ENCODE results near the gene ZNF224.

The ZNF224 gene

GRCh38 chr19:44093931-44094765 lies at the start of gene ZNF224:
Gene ZNF224 (plus strand): TSS chr19:44094361. CDS start chr19:44097874, 3,513 bp downstream.
- Histone ChIP-seq H3K9ac (ENCODE audit: low read length) (peak within 1 kb of the TSS; percentile 74), H3K36me3 (ENCODE audit: control insufficient read depth, insufficient read depth, low read length) (peaks cover 18% of the 10 kb centered on the region), H3K27me3 (ENCODE audit: control insufficient read depth, insufficient read depth, low read length) (no peaks in the 10 kb centered on the region), H3K27ac (ENCODE audit: low read depth, low read length) (no peak within 1 kb of the TSS), H3K4me1 (ENCODE audit: control insufficient read depth, insufficient read depth, low read length) (no peaks in the 10 kb centered on the region), H3K9me3 (ENCODE audit: control insufficient read depth, insufficient read depth, low read depth, low read length) (no peaks in the 10 kb centered on the region), H3K4me3 (ENCODE audit: low read depth, low read length) (peak within 1 kb of the TSS; percentile 89)

- Histone ChIP-seq H3K9me3 (ENCODE audit: control insufficient read depth, insufficient read depth, low read depth, low read length) (no peaks in the 10 kb centered on the region), H3K9ac (ENCODE audit: low read length) (no peak overlapping the region), H3K27me3 (ENCODE audit: control insufficient read depth, insufficient read depth, low read length) (no peaks in the 10 kb centered on the region), H3K27ac (ENCODE audit: low read depth, low read length) (no peak overlapping the region), H3K36me3 (ENCODE audit: control insufficient read depth, insufficient read depth, low read length) (peaks cover 6% of the 10 kb centered on the region; the same call in 1 of the 2 replicates), H3K4me3 (ENCODE audit: low read depth, low read length) (peak overlapping the region; percentile 91), H3K4me1 (ENCODE audit: control insufficient read depth, insufficient read depth, low read length) (peaks cover 5% of the 10 kb centered on the region)
Observed at GRCh38 chr19:44050740-44051649, 43.2 kb upstream of the ZNF224 start.

GRCh38 chr19:44051650-44052402 lies 42.3 kb upstream of the ZNF224 start, which contains the start of gene ZNF223:
Gene ZNF223 (plus strand): TSS chr19:44052036. CDS start chr19:44055177, 3,141 bp downstream.
- Histone ChIP-seq H3K27ac (ENCODE audit: low read depth, low read length) (no peak within 1 kb of the TSS), H3K9ac (ENCODE audit: low read length) (peak within 1 kb of the TSS; percentile 76), H3K4me3 (ENCODE audit: low read depth, low read length) (peak within 1 kb of the TSS; percentile 91), H3K9me3 (ENCODE audit: control insufficient read depth, insufficient read depth, low read depth, low read length) (no peaks in the 10 kb centered on the region), H3K36me3 (ENCODE audit: control insufficient read depth, insufficient read depth, low read length) (peaks cover 9% of the 10 kb centered on the region; the same call in 1 of the 2 replicates), H3K27me3 (ENCODE audit: control insufficient read depth, insufficient read depth, low read length) (no peaks in the 10 kb centered on the region), H3K4me1 (ENCODE audit: control insufficient read depth, insufficient read depth, low read length) (peaks cover 5% of the 10 kb centered on the region)

GRCh38 chr19:44055870-44056269 lies 38.3 kb upstream of the ZNF224 start:
- H3K27me3 ChIP-seq (ENCODE audit: control insufficient read depth, insufficient read depth, low read length): no peaks in the 10 kb centered on the region
- no peaks in the 10 kb centered on the region for H3K9me3 ChIP-seq (ENCODE audit: control insufficient read depth, insufficient read depth, low read depth, low read length)
- no peak overlapping the region for H3K27ac ChIP-seq (ENCODE audit: low read depth, low read length)
- H3K4me3 ChIP-seq (ENCODE audit: low read depth, low read length): no peak overlapping the region
- no peak overlapping the region for H3K9ac ChIP-seq (ENCODE audit: low read length)
- peaks cover 5% of the 10 kb centered on the region for H3K4me1 ChIP-seq (ENCODE audit: control insufficient read depth, insufficient read depth, low read length)
- peaks cover 40% of the 10 kb centered on the region for H3K36me3 ChIP-seq (ENCODE audit: control insufficient read depth, insufficient read depth, low read length)

GRCh38 chr19:44059229-44059628 lies 34.9 kb upstream of the ZNF224 start:
- Histone ChIP-seq H3K4me1 (ENCODE audit: control insufficient read depth, insufficient read depth, low read length) (no peaks in the 10 kb centered on the region), H3K36me3 (ENCODE audit: control insufficient read depth, insufficient read depth, low read length) (peaks cover 70% of the 10 kb centered on the region), H3K9me3 (ENCODE audit: control insufficient read depth, insufficient read depth, low read depth, low read length) (no peaks in the 10 kb centered on the region), H3K27me3 (ENCODE audit: control insufficient read depth, insufficient read depth, low read length) (no peaks in the 10 kb centered on the region), H3K27ac (ENCODE audit: low read depth, low read length) (no peak overlapping the region), H3K9ac (ENCODE audit: low read length) (no peak overlapping the region), H3K4me3 (ENCODE audit: low read depth, low read length) (no peak overlapping the region)

- Histone ChIP-seq H3K27me3 (ENCODE audit: control insufficient read depth, insufficient read depth, low read length) (no peaks in the 10 kb centered on the region), H3K27ac (ENCODE audit: low read depth, low read length) (no peak overlapping the region), H3K9ac (ENCODE audit: low read length) (no peak overlapping the region), H3K4me3 (ENCODE audit: low read depth, low read length) (no peak overlapping the region), H3K4me1 (ENCODE audit: control insufficient read depth, insufficient read depth, low read length) (no peaks in the 10 kb centered on the region), H3K36me3 (ENCODE audit: control insufficient read depth, insufficient read depth, low read length) (peaks cover 77% of the 10 kb centered on the region), H3K9me3 (ENCODE audit: control insufficient read depth, insufficient read depth, low read depth, low read length) (peaks cover 5% of the 10 kb centered on the region)
Observed at GRCh38 chr19:44061038-44061437, 33.1 kb upstream of the ZNF224 start.

- no peak overlapping the region for H3K27ac ChIP-seq (ENCODE audit: low read depth, low read length)
- H3K9ac ChIP-seq (ENCODE audit: low read length): no peak overlapping the region
- peaks cover 3% of the 10 kb centered on the region; the same call in 1 of the 2 replicates for H3K4me1 ChIP-seq (ENCODE audit: control insufficient read depth, insufficient read depth, low read length)
- H3K9me3 ChIP-seq (ENCODE audit: control insufficient read depth, insufficient read depth, low read depth, low read length): peaks cover 20% of the 10 kb centered on the region
- peaks cover 63% of the 10 kb centered on the region for H3K36me3 ChIP-seq (ENCODE audit: control insufficient read depth, insufficient read depth, low read length)
- H3K27me3 ChIP-seq (ENCODE audit: control insufficient read depth, insufficient read depth, low read length): no peaks in the 10 kb centered on the region
- no peak overlapping the region for H3K4me3 ChIP-seq (ENCODE audit: low read depth, low read length)
Observed at GRCh38 chr19:44066305-44066704, 27.9 kb upstream of the ZNF224 start.

GRCh38 chr19:44069415-44069814 lies 24.7 kb upstream of the ZNF224 start:
- peaks cover 6% of the 10 kb centered on the region for H3K27me3 ChIP-seq (ENCODE audit: control insufficient read depth, insufficient read depth, low read length)
- no peak overlapping the region for H3K4me3 ChIP-seq (ENCODE audit: low read depth, low read length)
- no peak overlapping the region for H3K9ac ChIP-seq (ENCODE audit: low read length)
- H3K9me3 ChIP-seq (ENCODE audit: control insufficient read depth, insufficient read depth, low read depth, low read length): peaks cover 20% of the 10 kb centered on the region
- H3K27ac ChIP-seq (ENCODE audit: low read depth, low read length): no peak overlapping the region
- peaks cover 11% of the 10 kb centered on the region for H3K4me1 ChIP-seq (ENCODE audit: control insufficient read depth, insufficient read depth, low read length)
- H3K36me3 ChIP-seq (ENCODE audit: control insufficient read depth, insufficient read depth, low read length): peaks cover 35% of the 10 kb centered on the region

GRCh38 chr19:44071824-44072542 lies 22.2 kb upstream of the ZNF224 start, which contains the start of gene ZNF284:
Gene ZNF284 (plus strand): TSS chr19:44072159. CDS start chr19:44076390, 4,231 bp downstream.
- peak within 1 kb of the TSS; percentile 83 for H3K4me3 ChIP-seq (ENCODE audit: low read depth, low read length)
- peaks cover 6% of the 10 kb centered on the region for H3K9me3 ChIP-seq (ENCODE audit: control insufficient read depth, insufficient read depth, low read depth, low read length)
- peaks cover 11% of the 10 kb centered on the region for H3K4me1 ChIP-seq (ENCODE audit: control insufficient read depth, insufficient read depth, low read length)
- peak within 1 kb of the TSS; percentile 11; the same call in 1 of the 2 replicates for H3K27ac ChIP-seq (ENCODE audit: low read depth, low read length)
- H3K36me3 ChIP-seq (ENCODE audit: control insufficient read depth, insufficient read depth, low read length): peaks cover 13% of the 10 kb centered on the region
- H3K27me3 ChIP-seq (ENCODE audit: control insufficient read depth, insufficient read depth, low read length): peaks cover 6% of the 10 kb centered on the region
- H3K9ac ChIP-seq (ENCODE audit: low read length): peak within 1 kb of the TSS; percentile 61

Data from HUES6 (cell line).